Transverse colon (tissue), 4 donors: Measurements from ENCODE around the gene SEMA3F. TPM values are rescaled to one million over a fixed set of nuclear protein-coding genes. Genes with fewer than 3 reads are reported as not detected.

Experiments
- DNase-seq: peaks from one replicate; pipeline ENCODE4 v3.0.0-alpha.2; 2019
- H3K27ac ChIP-seq, 4 donors: fragments of 200-600 bp; sonication (generic); 2 replicates each; pipeline ENCODE4 v1.5.1; 2016 to 2018; ENCODE audit warnings: inconsistent platforms in 4 of 4
- H3K27me3 ChIP-seq: fragments of 200-600 bp; sonication (generic); 2 replicates; pipeline ENCODE4 v1.5.1; 2017; ENCODE audit warnings: inconsistent platforms
- H3K36me3 ChIP-seq, 4 donors: fragments of 200-600 bp; sonication (generic); 2 replicates each; pipeline ENCODE4 v1.5.1; 2017 to 2019; ENCODE audit warnings: inconsistent platforms in 4 of 4
- H3K4me1 ChIP-seq, 4 donors: fragments of 200-600 bp; sonication (generic); 2 replicates each; pipeline ENCODE4 v1.5.1; 2017 to 2020; ENCODE audit warnings: inconsistent platforms in 4 of 4
- H3K4me3 ChIP-seq, 4 donors: fragments of 200-600 bp; sonication (generic); 1 replicate in 1 of 4; 2 replicates in 3 of 4; pipeline versions ENCODE4 v1.5.1 to v1.6.1; 2017 to 2019; ENCODE audit warnings: inconsistent platforms in 4 of 4
- H3K9me3 ChIP-seq, 2 donors: fragments of 200-600 bp; sonication (generic); 2 replicates each; pipeline ENCODE4 v1.5.1; 2017 to 2019; ENCODE audit warnings: inconsistent platforms in 2 of 2
- EP300 ChIP-seq: sonication (generic); formaldehyde crosslinking; IDR thresholded peaks from one replicate; pipeline ENCODE4 v1.6.1; 2017; ENCODE audit warnings: antibody characterized with exemption, low read depth
- POLR2A ChIP-seq: fragments of 450-650 bp; IDR thresholded peaks from one replicate; pipeline ENCODE4 v1.6.1; 2016; ENCODE audit warnings: antibody characterized with exemption, mild to moderate bottlenecking, moderate library complexity
- POLR2AphosphoS5 ChIP-seq, 3 donors: sonication (generic); formaldehyde crosslinking; IDR thresholded peaks; one replicate each; pipeline ENCODE4 v1.6.1; 2016; ENCODE audit warnings: antibody characterized with exemption in 3 of 3
- WGBS, 2 donors: methylation state at CpG; one replicate each; pipeline ENCODE4 v1.1.5; 2018; ENCODE audit warnings: low coverage in 1 of 2; 5-methylcytosine and 5-hydroxymethylcytosine counted together
- in situ Hi-C, 4 donors: fragments of 200-750 bp; cut with MboI; loops; one replicate each; pipeline versions ENCODE4 v1.15.0 to v1.15.1; 2017; ENCODE audit warnings: low sequenced_read_pairs in 3 of 4, low pct_ligation_motif_present in 1 of 4, low pct_unique_long_range_greater_than_20kb in 1 of 4
- intact Hi-C: fragments of 100-400 bp; cut with DNase I; formaldehyde crosslinking; loops from one replicate; pipeline ENCODE4 v1.15.1; 2023; ENCODE audit warnings: low total_unique reads
- total RNA-seq, 4 donors: library from RNA; depleted of rRNA; stranded (reverse); fragments of >200 nt; gene quantifications; one replicate each; pipeline ENCODE4 v1.1.0, GENCODE V29; 2016
- TF ChIP-seq, protein P1 (sequence below), 5 experiments: fragments of 200-600 bp in 3 of 5; fragments of 450-650 bp in 2 of 5; sonication (generic) in 3 of 5; IDR thresholded peaks; 1 replicate in 2 of 5; 2 replicates in 3 of 5; pipeline ENCODE4 v1.5.1; 2016 to 2017; ENCODE audit warnings: antibody characterized with exemption in 5 of 5, inconsistent platforms in 3 of 5, mild to moderate bottlenecking in 2 of 5, moderate library complexity in 1 of 5

SEMA3F gene
- total RNA-seq, 4 donors from 2014 or later = 1.9 to 30.6 (median 3.8) TPM

DNA sequence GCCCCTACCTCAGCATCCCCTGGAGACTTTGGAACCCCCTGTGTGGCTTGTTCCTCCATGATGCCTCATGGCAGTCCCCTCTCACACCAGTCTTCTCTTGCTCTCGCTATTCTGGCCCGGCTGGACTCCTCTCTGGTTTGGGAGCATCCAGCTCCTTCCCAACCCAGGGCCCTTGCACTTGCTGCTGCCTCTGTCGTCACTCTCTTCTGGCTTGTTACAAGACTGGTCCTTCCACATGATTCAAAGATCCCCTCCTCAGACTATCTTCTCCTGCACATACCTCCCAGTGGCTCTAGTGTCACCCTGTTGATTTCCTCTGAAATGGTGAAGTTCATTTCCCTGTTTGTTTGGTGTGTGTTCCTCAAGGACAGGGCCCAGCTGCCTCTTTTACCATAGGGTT lies 74.4 kb downstream of the SEMA3F start:
- 96% methylated on average over 3 of the region's 3 CpGs; no CpG with 5 or more reads in 1 of the 2 donors for WGBS, 2 donors
- peaks cover 4 to 23% (median 16%) of the 10 kb centered on the region in 4 donors for H3K4me1 ChIP-seq
- H3K36me3 ChIP-seq = no peaks in the 10 kb centered on the region
- no peak overlapping the region for H3K4me3 ChIP-seq
- in situ Hi-C loops (loop anchor here in 1 of 4 donors (5.0 kb wide), 1 partner anchor 37 kb away; the partner anchor contains the start of gene GNAT1), intact Hi-C loops (loop anchor here (5.0 kb wide), 1 partner anchor 33 kb away; no protein-coding TSS in a partner anchor)
- peak overlapping the region in 1 of 4 donors; percentile 5 for H3K27ac ChIP-seq
- no peak for DNase-seq
- no peaks in the 10 kb centered on the region for H3K9me3 ChIP-seq
- TF ChIP-seq, protein P1, sequence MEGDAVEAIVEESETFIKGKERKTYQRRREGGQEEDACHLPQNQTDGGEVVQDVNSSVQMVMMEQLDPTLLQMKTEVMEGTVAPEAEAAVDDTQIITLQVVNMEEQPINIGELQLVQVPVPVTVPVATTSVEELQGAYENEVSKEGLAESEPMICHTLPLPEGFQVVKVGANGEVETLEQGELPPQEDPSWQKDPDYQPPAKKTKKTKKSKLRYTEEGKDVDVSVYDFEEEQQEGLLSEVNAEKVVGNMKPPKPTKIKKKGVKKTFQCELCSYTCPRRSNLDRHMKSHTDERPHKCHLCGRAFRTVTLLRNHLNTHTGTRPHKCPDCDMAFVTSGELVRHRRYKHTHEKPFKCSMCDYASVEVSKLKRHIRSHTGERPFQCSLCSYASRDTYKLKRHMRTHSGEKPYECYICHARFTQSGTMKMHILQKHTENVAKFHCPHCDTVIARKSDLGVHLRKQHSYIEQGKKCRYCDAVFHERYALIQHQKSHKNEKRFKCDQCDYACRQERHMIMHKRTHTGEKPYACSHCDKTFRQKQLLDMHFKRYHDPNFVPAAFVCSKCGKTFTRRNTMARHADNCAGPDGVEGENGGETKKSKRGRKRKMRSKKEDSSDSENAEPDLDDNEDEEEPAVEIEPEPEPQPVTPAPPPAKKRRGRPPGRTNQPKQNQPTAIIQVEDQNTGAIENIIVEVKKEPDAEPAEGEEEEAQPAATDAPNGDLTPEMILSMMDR (IDR thresholded peaks at IDR 0.05) = no peak
- TF ChIP-seq POLR2AphosphoS5 (IDR thresholded peaks at IDR 0.05) (no peak), POLR2A (no peak), EP300 (no peak)
- peaks cover 7% of the 10 kb centered on the region for H3K27me3 ChIP-seq

DNA sequence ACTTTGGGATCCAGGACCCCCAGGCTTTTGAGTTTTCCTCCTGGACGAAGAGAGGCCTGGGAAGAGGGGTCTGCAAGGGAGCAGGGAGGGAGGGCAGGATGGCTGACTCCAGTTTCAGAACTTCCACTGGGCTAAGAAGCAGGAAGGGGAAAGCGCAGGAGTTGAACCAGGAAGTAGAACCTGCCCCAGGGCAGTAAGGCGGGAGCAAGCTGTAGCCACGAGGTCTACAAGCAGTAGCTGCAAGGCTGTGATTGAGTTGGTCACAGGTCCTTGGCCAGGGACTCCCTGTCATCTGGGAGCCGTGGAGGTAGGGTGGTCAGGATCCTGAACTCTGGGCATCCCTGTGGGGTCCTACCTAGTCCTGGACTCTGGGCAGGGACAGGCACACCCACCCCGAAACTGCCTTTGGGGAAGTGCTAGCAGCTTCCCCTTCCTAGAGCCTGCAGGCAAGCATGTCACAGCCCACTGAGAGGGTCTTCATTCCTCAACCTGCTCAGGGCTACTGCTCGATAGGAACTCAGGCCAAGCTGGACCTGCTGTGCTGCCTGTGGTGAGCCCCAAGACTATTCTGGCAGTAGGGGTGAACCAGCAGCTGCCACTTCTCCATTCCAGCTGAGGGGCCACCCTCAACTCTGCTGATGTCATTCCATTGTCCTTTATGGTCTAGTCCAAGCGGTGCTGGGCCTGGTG lies 75.1 kb downstream of the SEMA3F start:
- no peak for DNase-seq
- peaks cover 4 to 26% (median 20%) of the 10 kb centered on the region in 4 donors for H3K4me1 ChIP-seq
- 80% methylated on average over 7 of the region's 8 CpGs; no CpG with 5 or more reads in 1 of the 2 donors for WGBS, 2 donors
- peaks cover 3% of the 10 kb centered on the region for H3K27me3 ChIP-seq
- H3K27ac ChIP-seq = peak overlapping the region in 2 of 4 donors; percentile 5 to 15
- in situ Hi-C loops = no loop called here
- intact Hi-C loops = no loop called here
- H3K36me3 ChIP-seq = no peaks in the 10 kb centered on the region
- H3K4me3 ChIP-seq = no peak overlapping the region
- H3K9me3 ChIP-seq = no peaks in the 10 kb centered on the region
- TF ChIP-seq POLR2AphosphoS5 (IDR thresholded peaks at IDR 0.05) (no peak), EP300 (no peak), POLR2A (no peak)
- TF ChIP-seq, protein P1 (IDR thresholded peaks at IDR 0.05) = no peak

DNA sequence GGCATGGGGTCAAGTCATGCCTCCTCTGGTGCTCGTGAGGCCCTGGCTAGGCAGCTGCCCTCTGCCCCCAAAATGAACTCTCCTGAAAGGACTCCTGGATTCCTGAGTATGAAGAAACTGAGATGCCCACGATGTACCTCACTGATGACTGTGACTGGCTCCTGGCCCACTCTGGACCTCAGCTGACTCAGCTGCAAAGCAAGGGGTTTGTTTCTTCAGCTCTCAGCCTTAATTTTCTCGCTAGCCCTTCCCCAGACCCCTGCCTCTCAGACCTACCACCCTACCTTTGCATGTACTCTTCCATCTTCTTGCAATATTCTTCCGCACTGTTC lies 75.6 kb downstream of the SEMA3F start:
- Histone ChIP-seq H3K27ac (peak overlapping the region in 1 of 4 donors; percentile 15), H3K9me3 (no peaks in the 10 kb centered on the region), H3K4me3 (no peak overlapping the region), H3K27me3 (no peaks in the 10 kb centered on the region), H3K36me3 (no peaks in the 10 kb centered on the region), H3K4me1 (peaks cover 4 to 28% (median 23%) of the 10 kb centered on the region in 4 donors)
- in situ Hi-C loops (no loop called here), intact Hi-C loops (no loop called here)
- TF ChIP-seq POLR2A = no peak
- TF ChIP-seq, protein P1 (IDR thresholded peaks at IDR 0.05) = no peak
- no peak for TF ChIP-seq POLR2AphosphoS5 (IDR thresholded peaks at IDR 0.05)
- TF ChIP-seq EP300 = no peak
- DNase-seq = no peak
- whole genome bisulfite sequencing, 2 donors = 85 to 92% methylated on average over 2 to 4 of the region's 4 CpGs

DNA sequence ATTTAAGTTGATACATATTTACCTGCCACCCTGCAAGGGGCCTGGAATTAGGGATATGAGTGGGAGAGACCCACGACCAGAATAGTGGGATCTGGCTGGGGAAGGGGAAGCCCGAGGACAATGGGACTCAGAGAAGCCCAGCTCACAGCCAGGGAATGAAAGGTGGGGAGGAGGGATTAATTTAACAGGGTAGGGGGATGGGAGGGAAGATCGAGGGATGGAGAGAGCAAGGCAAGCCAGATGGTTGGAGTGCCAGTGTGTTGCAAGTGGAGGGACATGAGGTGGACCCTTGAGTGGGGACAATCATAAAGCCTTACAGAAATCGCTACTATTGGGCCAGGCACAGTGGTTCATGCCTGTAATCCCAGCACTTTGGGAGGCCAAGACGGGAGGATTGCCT lies 76.5 kb downstream of the SEMA3F start:
- Histone ChIP-seq H3K4me3 (no peak overlapping the region), H3K4me1 (peaks cover 4 to 26% (median 20%) of the 10 kb centered on the region in 4 donors), H3K27ac (no peak overlapping the region), H3K36me3 (no peaks in the 10 kb centered on the region), H3K27me3 (no peaks in the 10 kb centered on the region), H3K9me3 (no peaks in the 10 kb centered on the region)
- in situ Hi-C loops = no loop called here
- DNase-seq = no peak
- TF ChIP-seq EP300 (no peak), POLR2AphosphoS5 (IDR thresholded peaks at IDR 0.05) (no peak), POLR2A (no peak)
- TF ChIP-seq, protein P1 (IDR thresholded peaks at IDR 0.05) = no peak
- WGBS, 2 donors = 78 to 84% methylated on average over 4 to 5 of the region's 5 CpGs
- intact Hi-C loops = no loop called here
